ENCODE data around the gene PARP12.

PARP12 gene

GRCh38 chr7:139993592-139993991 is 69.2 kb downstream of the PARP12 start:
- DNase-seq (ENCODE audit: insufficient read length, low spot score) (no peak), FAIRE-seq (no peak)

GRCh38 chr7:139993169-139993568 is 69.6 kb downstream of the PARP12 start:
- FAIRE-seq: no peak

GRCh38 chr7:139992353-139993044 is 70.3 kb downstream of the PARP12 start:
- DNase-seq (ENCODE audit: insufficient read length, low spot score) (no peak), FAIRE-seq (no peak)

More at GRCh38 chr7:139993169-139993568, 69.6 kb downstream of the PARP12 start:
- no peak for DNase-seq (ENCODE audit: insufficient read length, low spot score)

GRCh38 chr7:139991911-139992310 is 70.8 kb downstream of the PARP12 start:
- DNase-seq (ENCODE audit: insufficient read length, low spot score) (no peak), FAIRE-seq (no peak)

- DNase-seq (ENCODE audit: insufficient read length, low spot score) (no peak), FAIRE-seq (no peak)
These were observed 71.5 kb downstream of the PARP12 start for GRCh38 chr7:139991269-139991666.

- no peak for FAIRE-seq
- DNase-seq (ENCODE audit: insufficient read length, low spot score): no peak
These were observed 72.0 kb downstream of the PARP12 start for GRCh38 chr7:139990571-139991268.

- no peak for DNase-seq (ENCODE audit: insufficient read length, low spot score)
- no peak for FAIRE-seq
These were observed 72.6 kb downstream of the PARP12 start for GRCh38 chr7:139990142-139990535.

GRCh38 chr7:139989366-139990141 is 73.2 kb downstream of the PARP12 start:
- FAIRE-seq: no peak
- DNase-seq (ENCODE audit: insufficient read length, low spot score): no peak

GRCh38 chr7:139987691-139988516 is 74.8 kb downstream of the PARP12 start:
- FAIRE-seq (no peak), DNase-seq (ENCODE audit: insufficient read length, low spot score) (no peak)

- no peak for DNase-seq (ENCODE audit: insufficient read length, low spot score)
- no peak for FAIRE-seq
These were observed 76.9 kb downstream of the PARP12 start for GRCh38 chr7:139985811-139986210.

GRCh38 chr7:139984642-139985539 is 77.9 kb downstream of the PARP12 start:
- DNase-seq (ENCODE audit: insufficient read length, low spot score): no peak
- FAIRE-seq: no peak

GRCh38 chr7:139982927-139983920 is 79.5 kb downstream of the PARP12 start:
- FAIRE-seq (no peak), DNase-seq (ENCODE audit: insufficient read length, low spot score) (no peak)

GRCh38 chr7:139981511-139981895 is 81.2 kb downstream of the PARP12 start:
- FAIRE-seq (no peak), DNase-seq (ENCODE audit: insufficient read length, low spot score) (no peak)

GRCh38 chr7:139976838-139977656 is 85.7 kb downstream of the PARP12 start:
- DNase-seq (ENCODE audit: insufficient read length, low spot score) (no peak), FAIRE-seq (no peak)

- FAIRE-seq (no peak), DNase-seq (ENCODE audit: insufficient read length, low spot score) (no peak)
These were observed 86.5 kb downstream of the PARP12 start for GRCh38 chr7:139976055-139976837.

GRCh38 chr7:139974179-139974811 is 88.5 kb downstream of the PARP12 start:
- FAIRE-seq (no peak), DNase-seq (ENCODE audit: insufficient read length, low spot score) (no peak)

Data from HTR-8/SVneo (cell line).